BLaER1 (cell line): ENCODE measurements around the gene METTL5.

Experiments
- H3K27ac ChIP-seq: shearing (Covaris generic); formaldehyde crosslinking; 2 replicates; pipeline ENCODE4 v1.8.1; 2022
- H3K27me3 ChIP-seq: shearing (Covaris generic); formaldehyde crosslinking; 2 replicates; pipeline ENCODE4 v1.8.1; 2022
- H3K36me3 ChIP-seq: shearing (Covaris generic); formaldehyde crosslinking; 2 replicates; pipeline ENCODE4 v1.8.1; 2022
- H3K4me1 ChIP-seq: shearing (Covaris generic); formaldehyde crosslinking; 2 replicates; pipeline ENCODE4 v1.8.1; 2022
- H3K4me2 ChIP-seq: shearing (Covaris generic); formaldehyde crosslinking; 2 replicates; pipeline ENCODE4 v1.8.1; 2022
- H3K4me3 ChIP-seq: shearing (Covaris generic); formaldehyde crosslinking; 2 replicates; pipeline ENCODE4 v1.8.1; 2022
- H3K9ac ChIP-seq: shearing (Covaris generic); formaldehyde crosslinking; 2 replicates; pipeline ENCODE4 v1.8.1; 2022
- H3K9me3 ChIP-seq: shearing (Covaris generic); formaldehyde crosslinking; 2 replicates; pipeline ENCODE4 v1.8.1; 2022
- H4K20me1 ChIP-seq: shearing (Covaris generic); formaldehyde crosslinking; 2 replicates; pipeline ENCODE4 v1.8.1; 2022
- Cebpa-rat ChIP-seq: shearing (Covaris generic); IDR thresholded peaks from 2 replicates; pipeline ENCODE4 v1.8.1; 2022

The METTL5 gene

DNA sequence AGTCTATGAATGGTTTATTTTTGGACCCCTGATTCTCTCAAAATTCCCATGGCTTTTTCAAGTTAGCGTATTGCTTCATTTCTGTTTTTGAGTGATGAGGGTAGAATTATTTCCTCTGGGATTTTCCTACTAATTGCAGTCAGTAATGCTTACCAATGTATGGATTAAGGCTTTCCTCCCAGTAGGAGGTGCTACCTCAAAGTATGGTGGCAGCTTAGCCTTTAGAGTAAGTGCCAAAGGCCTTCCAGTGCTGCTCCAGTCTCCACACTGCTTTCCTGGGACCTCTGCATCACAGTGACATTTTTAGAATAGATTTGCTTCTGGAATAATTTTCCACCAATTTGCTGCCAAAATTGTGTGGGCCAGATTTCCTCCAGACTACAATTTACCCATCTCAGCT, 42.2 kb downstream of the METTL5 start:
- Histone ChIP-seq H4K20me1 (no peaks in the 10 kb centered on the region), H3K9ac (no peak overlapping the region), H3K4me3 (no peak overlapping the region), H3K4me2 (no peak overlapping the region), H3K27me3 (no peaks in the 10 kb centered on the region), H3K27ac (no peak overlapping the region), H3K4me1 (no peaks in the 10 kb centered on the region), H3K9me3 (no peaks in the 10 kb centered on the region), H3K36me3 (no peaks in the 10 kb centered on the region)
- no peak for TF ChIP-seq Cebpa-rat

GRCh38 chr2:169781249-169782013, 43.3 kb downstream of the METTL5 start:
- Histone ChIP-seq H3K9ac (no peak overlapping the region), H3K27ac (no peak overlapping the region), H3K4me2 (no peak overlapping the region), H3K36me3 (no peaks in the 10 kb centered on the region), H3K4me1 (no peaks in the 10 kb centered on the region), H4K20me1 (no peaks in the 10 kb centered on the region), H3K9me3 (no peaks in the 10 kb centered on the region), H3K4me3 (no peak overlapping the region), H3K27me3 (no peaks in the 10 kb centered on the region)
- TF ChIP-seq Cebpa-rat, result no peak

DNA sequence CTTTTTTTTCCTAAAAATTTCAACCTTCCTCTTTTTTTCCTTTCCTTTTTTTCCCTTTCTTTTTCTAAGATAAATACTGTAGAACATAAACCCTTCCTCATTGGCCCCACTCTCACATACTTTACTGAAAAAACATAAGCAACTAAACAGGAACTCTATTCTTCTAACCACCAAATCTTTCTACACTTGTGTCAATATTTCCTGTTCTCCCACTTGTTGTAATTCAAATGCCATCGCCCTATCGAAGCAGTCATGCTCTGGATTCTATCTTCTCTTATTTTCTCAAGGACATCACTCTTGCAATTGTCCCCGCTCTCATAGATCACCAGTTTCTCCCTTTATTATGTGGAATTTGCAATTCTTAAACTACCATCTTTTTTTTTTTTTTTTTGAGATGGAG, 46.3 kb downstream of the METTL5 start:
- Histone ChIP-seq H3K27ac (no peak overlapping the region), H4K20me1 (no peaks in the 10 kb centered on the region), H3K36me3 (no peaks in the 10 kb centered on the region), H3K4me2 (no peak overlapping the region), H3K9ac (no peak overlapping the region), H3K4me1 (no peaks in the 10 kb centered on the region), H3K4me3 (no peak overlapping the region), H3K27me3 (no peaks in the 10 kb centered on the region), H3K9me3 (no peaks in the 10 kb centered on the region)
- TF ChIP-seq Cebpa-rat, result no peak

GRCh38 chr2:169776252-169776761, 48.4 kb downstream of the METTL5 start:
- no peaks in the 10 kb centered on the region for H4K20me1 ChIP-seq
- H3K4me1 ChIP-seq, result no peaks in the 10 kb centered on the region
- H3K9ac ChIP-seq, result no peak overlapping the region
- no peaks in the 10 kb centered on the region for H3K36me3 ChIP-seq
- TF ChIP-seq Cebpa-rat, result no peak
- H3K4me3 ChIP-seq, result no peak overlapping the region
- H3K27ac ChIP-seq, result no peak overlapping the region
- H3K4me2 ChIP-seq, result no peak overlapping the region
- no peaks in the 10 kb centered on the region for H3K9me3 ChIP-seq
- H3K27me3 ChIP-seq, result no peaks in the 10 kb centered on the region

GRCh38 chr2:169775765-169776164, 48.9 kb downstream of the METTL5 start:
- TF ChIP-seq Cebpa-rat, result no peak
- H3K4me3 ChIP-seq, result no peak overlapping the region
- no peak overlapping the region for H3K4me2 ChIP-seq
- H3K9me3 ChIP-seq, result no peaks in the 10 kb centered on the region
- H3K27me3 ChIP-seq, result no peaks in the 10 kb centered on the region
- no peaks in the 10 kb centered on the region for H3K36me3 ChIP-seq
- H3K27ac ChIP-seq, result no peak overlapping the region
- no peaks in the 10 kb centered on the region for H4K20me1 ChIP-seq
- no peak overlapping the region for H3K9ac ChIP-seq
- no peaks in the 10 kb centered on the region for H3K4me1 ChIP-seq

- no peak for TF ChIP-seq Cebpa-rat
- no peaks in the 10 kb centered on the region for H3K27me3 ChIP-seq
- H3K4me2 ChIP-seq, result no peak overlapping the region
- H3K9me3 ChIP-seq, result no peaks in the 10 kb centered on the region
- no peaks in the 10 kb centered on the region for H4K20me1 ChIP-seq
- H3K9ac ChIP-seq, result no peak overlapping the region
- H3K4me1 ChIP-seq, result no peaks in the 10 kb centered on the region
- H3K36me3 ChIP-seq, result no peaks in the 10 kb centered on the region
- H3K4me3 ChIP-seq, result no peak overlapping the region
- H3K27ac ChIP-seq, result no peak overlapping the region
Measured at GRCh38 chr2:169775354-169775753, 49.4 kb downstream of the METTL5 start.

GRCh38 chr2:169772651-169773050, 52.1 kb downstream of the METTL5 start:
- H3K9me3 ChIP-seq, result no peaks in the 10 kb centered on the region
- no peaks in the 10 kb centered on the region for H3K36me3 ChIP-seq
- no peak overlapping the region for H3K4me2 ChIP-seq
- H3K27me3 ChIP-seq, result no peaks in the 10 kb centered on the region
- H3K9ac ChIP-seq, result no peak overlapping the region
- TF ChIP-seq Cebpa-rat, result no peak
- H3K4me1 ChIP-seq, result no peaks in the 10 kb centered on the region
- H4K20me1 ChIP-seq, result no peaks in the 10 kb centered on the region
- H3K27ac ChIP-seq, result no peak overlapping the region
- H3K4me3 ChIP-seq, result no peak overlapping the region

- no peak for TF ChIP-seq Cebpa-rat
- Histone ChIP-seq H3K4me3 (no peak overlapping the region), H3K4me1 (no peaks in the 10 kb centered on the region), H3K27me3 (no peaks in the 10 kb centered on the region), H3K9ac (no peak overlapping the region), H3K27ac (no peak overlapping the region), H4K20me1 (no peaks in the 10 kb centered on the region), H3K4me2 (no peak overlapping the region), H3K36me3 (no peaks in the 10 kb centered on the region), H3K9me3 (no peaks in the 10 kb centered on the region)
Measured at GRCh38 chr2:169771612-169772011, 53.1 kb downstream of the METTL5 start.

- H3K4me1 ChIP-seq, result no peaks in the 10 kb centered on the region
- H3K27me3 ChIP-seq, result no peaks in the 10 kb centered on the region
- H3K27ac ChIP-seq, result no peak overlapping the region
- no peak overlapping the region for H3K4me2 ChIP-seq
- no peaks in the 10 kb centered on the region for H3K36me3 ChIP-seq
- no peaks in the 10 kb centered on the region for H3K9me3 ChIP-seq
- no peaks in the 10 kb centered on the region for H4K20me1 ChIP-seq
- H3K9ac ChIP-seq, result no peak overlapping the region
- no peak for TF ChIP-seq Cebpa-rat
- H3K4me3 ChIP-seq, result no peak overlapping the region
Measured at GRCh38 chr2:169771021-169771420, 53.7 kb downstream of the METTL5 start.

DNA sequence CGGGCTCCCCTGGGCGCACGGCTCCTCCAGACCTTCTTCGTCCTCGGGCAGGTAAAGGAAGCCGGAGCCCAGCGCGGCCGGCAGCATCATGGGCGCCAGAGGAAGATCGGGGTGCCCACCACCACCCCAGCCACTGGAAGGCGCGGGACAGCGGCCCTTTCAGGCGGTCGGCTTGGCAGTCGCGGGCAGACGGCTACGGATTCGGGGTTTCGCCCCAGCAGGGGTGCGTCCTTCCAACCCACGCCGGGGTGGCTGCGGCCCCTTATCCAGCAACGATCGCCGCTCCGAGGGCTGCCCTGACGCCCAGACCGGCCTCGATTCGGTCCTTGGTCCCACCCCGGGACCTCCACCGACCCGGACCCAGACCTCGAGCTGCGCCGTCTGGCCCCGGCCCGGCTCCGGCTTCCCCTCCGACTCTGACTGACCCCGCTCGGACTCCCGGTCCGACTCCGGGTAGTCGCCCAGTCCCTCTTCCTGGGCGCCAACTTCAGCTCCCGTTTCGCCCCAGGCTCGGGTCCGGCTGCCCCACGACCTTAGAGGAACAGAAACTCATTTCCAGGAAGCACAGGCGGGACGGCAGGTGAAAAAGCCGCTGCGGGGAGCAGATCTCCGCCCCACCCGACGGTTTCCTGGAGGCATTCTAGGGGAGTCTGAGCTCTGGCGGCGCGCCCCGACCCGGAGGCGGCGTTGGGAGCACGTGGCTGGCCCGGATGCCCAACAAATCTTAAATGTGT, 56.3 kb downstream of the METTL5 start:
- no peak overlapping the region for H3K9ac ChIP-seq
- no peak overlapping the region for H3K27ac ChIP-seq
- no peak overlapping the region for H3K4me2 ChIP-seq
- no peaks in the 10 kb centered on the region for H3K27me3 ChIP-seq
- H3K4me3 ChIP-seq, result no peak overlapping the region
- no peaks in the 10 kb centered on the region for H3K9me3 ChIP-seq
- no peaks in the 10 kb centered on the region for H3K36me3 ChIP-seq
- no peaks in the 10 kb centered on the region for H3K4me1 ChIP-seq
- no peaks in the 10 kb centered on the region for H4K20me1 ChIP-seq
- TF ChIP-seq Cebpa-rat, result no peak
